GM20000 (cell line): ENCODE measurements around the gene TMEM38A.

Experiments used
- DNase-seq: peaks from one replicate; pipeline ENCODE4 v3.0.0; 2012; ENCODE audit warnings: low spot score
- CTCF ChIP-seq: IDR thresholded peaks from 2 replicates; pipeline ENCODE4 v1.5.1; 2012; ENCODE audit warnings: mild to moderate bottlenecking, control low read depth; ENCODE audit errors: extremely low read depth, missing control alignments

The TMEM38A gene

GRCh38 chr19:16660763-16661479, at the start of gene TMEM38A:
TMEM38A (plus strand) TSS chr19:16661139; CDS start chr19:16661218, 79 bp downstream.
- TF ChIP-seq CTCF, result no peak
- peak; percentile 83 for DNase-seq

GRCh38 chr19:16612636-16613035, 48.3 kb upstream of the TMEM38A start:
- no peak for TF ChIP-seq CTCF
- no peak for DNase-seq

GRCh38 chr19:16613841-16614240, 47.1 kb upstream of the TMEM38A start:
- no peak for DNase-seq
- TF ChIP-seq CTCF, result no peak

GRCh38 chr19:16614941-16615340, 46.0 kb upstream of the TMEM38A start:
- TF ChIP-seq CTCF, result no peak
- no peak for DNase-seq

GRCh38 chr19:16615808-16616207, 45.1 kb upstream of the TMEM38A start:
- TF ChIP-seq CTCF, result no peak
- DNase-seq, result no peak

GRCh38 chr19:16618248-16618647, 42.7 kb upstream of the TMEM38A start:
- TF ChIP-seq CTCF, result no peak
- no peak for DNase-seq

- TF ChIP-seq CTCF, result no peak
- DNase-seq, result no peak
These were observed 41.5 kb upstream of the TMEM38A start for GRCh38 chr19:16619457-16619856.
